Transverse colon (tissue), 4 donors: ENCODE data around the gene RRM2. TPM values are rescaled to one million over a fixed set of nuclear protein-coding genes. Genes with fewer than 3 reads are reported as not detected.

Source experiments
- DNase-seq: peaks from one replicate; pipeline ENCODE4 v3.0.0-alpha.2; 2019
- H3K27ac ChIP-seq, 4 donors: fragments of 200-600 bp; sonication (generic); 2 replicates each; pipeline ENCODE4 v1.5.1; 2016 to 2018; ENCODE audit warnings: inconsistent platforms in 4 of 4
- H3K27me3 ChIP-seq: fragments of 200-600 bp; sonication (generic); 2 replicates; pipeline ENCODE4 v1.5.1; 2017; ENCODE audit warnings: inconsistent platforms
- H3K36me3 ChIP-seq, 4 donors: fragments of 200-600 bp; sonication (generic); 2 replicates each; pipeline ENCODE4 v1.5.1; 2017 to 2019; ENCODE audit warnings: inconsistent platforms in 4 of 4
- H3K4me1 ChIP-seq, 4 donors: fragments of 200-600 bp; sonication (generic); 2 replicates each; pipeline ENCODE4 v1.5.1; 2017 to 2020; ENCODE audit warnings: inconsistent platforms in 4 of 4
- H3K4me3 ChIP-seq, 4 donors: fragments of 200-600 bp; sonication (generic); 1 replicate in 1 of 4; 2 replicates in 3 of 4; pipeline versions ENCODE4 v1.5.1 to v1.6.1; 2017 to 2019; ENCODE audit warnings: inconsistent platforms in 4 of 4
- H3K9me3 ChIP-seq, 2 donors: fragments of 200-600 bp; sonication (generic); 2 replicates each; pipeline ENCODE4 v1.5.1; 2017 to 2019; ENCODE audit warnings: inconsistent platforms in 2 of 2
- EP300 ChIP-seq: sonication (generic); formaldehyde crosslinking; IDR thresholded peaks from one replicate; pipeline ENCODE4 v1.6.1; 2017; ENCODE audit warnings: antibody characterized with exemption, low read depth
- POLR2A ChIP-seq: fragments of 450-650 bp; IDR thresholded peaks from one replicate; pipeline ENCODE4 v1.6.1; 2016; ENCODE audit warnings: antibody characterized with exemption, mild to moderate bottlenecking, moderate library complexity
- POLR2AphosphoS5 ChIP-seq, 3 donors: sonication (generic); formaldehyde crosslinking; IDR thresholded peaks; one replicate each; pipeline ENCODE4 v1.6.1; 2016; ENCODE audit warnings: antibody characterized with exemption in 3 of 3
- WGBS, 2 donors: methylation state at CpG; one replicate each; pipeline ENCODE4 v1.1.5; 2018; ENCODE audit warnings: low coverage in 1 of 2; 5-methylcytosine and 5-hydroxymethylcytosine counted together
- in situ Hi-C, 4 donors: fragments of 200-750 bp; cut with MboI; loops; one replicate each; pipeline versions ENCODE4 v1.15.0 to v1.15.1; 2017; ENCODE audit warnings: low sequenced_read_pairs in 3 of 4, low pct_ligation_motif_present in 1 of 4, low pct_unique_long_range_greater_than_20kb in 1 of 4
- intact Hi-C: fragments of 100-400 bp; cut with DNase I; formaldehyde crosslinking; loops from one replicate; pipeline ENCODE4 v1.15.1; 2023; ENCODE audit warnings: low total_unique reads
- total RNA-seq, 4 donors: library from RNA; depleted of rRNA; stranded (reverse); fragments of >200 nt; gene quantifications; one replicate each; pipeline ENCODE4 v1.1.0, GENCODE V29; 2016
- TF ChIP-seq, protein P1 (sequence below), 5 experiments: fragments of 200-600 bp in 3 of 5; fragments of 450-650 bp in 2 of 5; sonication (generic) in 3 of 5; IDR thresholded peaks; 1 replicate in 2 of 5; 2 replicates in 3 of 5; pipeline ENCODE4 v1.5.1; 2016 to 2017; ENCODE audit warnings: antibody characterized with exemption in 5 of 5, inconsistent platforms in 3 of 5, mild to moderate bottlenecking in 2 of 5, moderate library complexity in 1 of 5

The RRM2 gene
- total RNA-seq, 4 donors from 2014 or later: 4.0 to 12.9 (median 5.3) TPM; not detected in 1

DNA sequence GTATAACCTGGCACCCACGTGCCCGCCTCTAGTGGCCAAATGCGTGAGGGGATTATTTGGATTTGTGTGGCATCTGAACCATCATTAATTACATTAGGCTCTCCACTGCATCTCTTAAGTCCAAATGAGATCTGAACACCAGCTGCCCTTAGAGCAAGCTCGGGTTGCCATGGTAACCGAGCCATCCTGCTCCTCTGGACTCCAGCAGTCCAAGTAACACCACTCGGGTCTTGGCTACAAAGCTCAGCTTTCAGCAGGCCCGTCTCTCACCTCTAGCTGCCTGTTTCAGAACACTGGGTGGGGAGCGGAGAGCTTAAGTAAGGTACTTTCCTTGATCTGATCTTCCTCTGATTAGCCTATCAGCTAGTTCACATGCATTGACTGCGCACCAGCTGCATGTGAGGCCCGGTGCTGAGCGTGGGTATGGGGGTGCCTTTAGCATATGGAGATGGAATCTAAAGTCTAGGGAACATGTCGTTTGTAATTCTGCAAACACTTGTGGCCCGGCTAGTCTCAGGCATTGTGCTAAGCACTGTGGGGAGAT lies 28.2 kb upstream of the RRM2 start:
- WGBS, 2 donors: 84 to 91% methylated on average over 5 to 11 of the region's 13 CpGs
- intact Hi-C loops: no loop called here
- peaks cover 0 to 14% (median 5%) of the 10 kb centered on the region in 4 donors for H3K4me1 ChIP-seq
- no peak overlapping the region for H3K27ac ChIP-seq
- in situ Hi-C loops: loop anchor here in 1 of 4 donors (25.0 kb wide), 1 partner anchor 568 kb away; no protein-coding TSS in a partner anchor
- H3K36me3 ChIP-seq: no peaks in the 10 kb centered on the region
- no peaks in the 10 kb centered on the region for H3K9me3 ChIP-seq
- DNase-seq: no peak
- TF ChIP-seq, protein P1, sequence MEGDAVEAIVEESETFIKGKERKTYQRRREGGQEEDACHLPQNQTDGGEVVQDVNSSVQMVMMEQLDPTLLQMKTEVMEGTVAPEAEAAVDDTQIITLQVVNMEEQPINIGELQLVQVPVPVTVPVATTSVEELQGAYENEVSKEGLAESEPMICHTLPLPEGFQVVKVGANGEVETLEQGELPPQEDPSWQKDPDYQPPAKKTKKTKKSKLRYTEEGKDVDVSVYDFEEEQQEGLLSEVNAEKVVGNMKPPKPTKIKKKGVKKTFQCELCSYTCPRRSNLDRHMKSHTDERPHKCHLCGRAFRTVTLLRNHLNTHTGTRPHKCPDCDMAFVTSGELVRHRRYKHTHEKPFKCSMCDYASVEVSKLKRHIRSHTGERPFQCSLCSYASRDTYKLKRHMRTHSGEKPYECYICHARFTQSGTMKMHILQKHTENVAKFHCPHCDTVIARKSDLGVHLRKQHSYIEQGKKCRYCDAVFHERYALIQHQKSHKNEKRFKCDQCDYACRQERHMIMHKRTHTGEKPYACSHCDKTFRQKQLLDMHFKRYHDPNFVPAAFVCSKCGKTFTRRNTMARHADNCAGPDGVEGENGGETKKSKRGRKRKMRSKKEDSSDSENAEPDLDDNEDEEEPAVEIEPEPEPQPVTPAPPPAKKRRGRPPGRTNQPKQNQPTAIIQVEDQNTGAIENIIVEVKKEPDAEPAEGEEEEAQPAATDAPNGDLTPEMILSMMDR (IDR thresholded peaks at IDR 0.05): no peak
- TF ChIP-seq POLR2A: no peak
- TF ChIP-seq EP300: no peak
- no peak overlapping the region for H3K4me3 ChIP-seq
- peaks cover 21% of the 10 kb centered on the region for H3K27me3 ChIP-seq

DNA sequence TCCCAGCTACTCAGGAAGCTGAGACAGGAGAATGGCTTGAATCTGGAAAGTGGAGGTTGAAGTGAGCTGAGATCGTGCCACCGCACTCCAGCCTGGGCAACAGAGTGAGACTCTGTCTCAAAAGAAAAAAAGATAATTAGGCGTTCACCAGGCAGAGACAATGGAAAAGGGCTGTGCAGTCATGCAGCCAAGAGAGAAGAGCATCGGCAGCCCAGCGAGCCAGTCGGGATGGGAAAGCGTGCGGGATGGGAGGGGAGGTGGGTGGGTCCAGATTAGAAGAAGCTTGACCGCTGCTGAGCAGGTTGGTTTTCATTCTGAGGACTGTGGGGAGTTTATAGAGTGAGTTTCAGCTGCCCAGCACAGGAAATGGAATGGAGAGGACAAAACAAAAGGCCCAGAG lies 27.4 kb upstream of the RRM2 start:
- in situ Hi-C loops: loop anchor here in 1 of 4 donors (25.0 kb wide), 1 partner anchor 567 kb away; no protein-coding TSS in a partner anchor

DNA sequence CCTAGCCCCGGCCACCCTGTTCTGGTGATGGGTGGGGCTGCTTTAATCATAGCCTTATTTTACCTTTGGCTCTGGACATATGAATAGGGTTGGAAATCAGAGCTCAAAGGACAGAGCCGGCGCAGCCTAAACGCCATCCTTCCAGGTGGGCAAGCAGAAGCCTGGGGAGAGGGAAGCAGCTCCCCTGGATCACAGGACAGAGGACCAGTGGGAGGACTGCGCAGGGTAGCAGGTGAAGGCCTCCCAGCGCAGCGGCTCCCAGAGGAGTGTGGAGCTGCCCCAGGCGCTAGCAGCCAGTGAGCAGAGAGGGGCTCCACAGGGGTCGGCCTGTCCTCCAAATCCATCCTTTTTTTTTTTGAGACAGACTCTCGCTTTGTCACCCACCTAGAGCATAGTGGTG lies 25.9 kb upstream of the RRM2 start:
- in situ Hi-C loops (loop anchor here in 1 of 4 donors (25.0 kb wide), 1 partner anchor 566 kb away; no protein-coding TSS in a partner anchor), intact Hi-C loops (loop anchor here (1.0 kb wide), 1 partner anchor 282 kb away; no protein-coding TSS in a partner anchor)
- H3K9me3 ChIP-seq: no peaks in the 10 kb centered on the region
- no peak overlapping the region for H3K27ac ChIP-seq
- H3K36me3 ChIP-seq: no peaks in the 10 kb centered on the region
- TF ChIP-seq, protein P1 (IDR thresholded peaks at IDR 0.05): no peak
- TF ChIP-seq POLR2A (no peak), POLR2AphosphoS5 (IDR thresholded peaks at IDR 0.05) (no peak)
- no peak for DNase-seq
- peaks cover 9% of the 10 kb centered on the region for H3K27me3 ChIP-seq
- no peak overlapping the region for H3K4me3 ChIP-seq
- 87 to 92% methylated on average over 6 to 10 of the region's 10 CpGs for WGBS, 2 donors
- peaks cover 0 to 8% (median 0%) of the 10 kb centered on the region in 4 donors for H3K4me1 ChIP-seq

More for the DNA sequence above, 27.4 kb upstream of the RRM2 start:
- peaks cover 21% of the 10 kb centered on the region for H3K27me3 ChIP-seq
- intact Hi-C loops: no loop called here
- no peak for DNase-seq
- 80 to 86% methylated on average over 1 to 9 of the region's 9 CpGs for WGBS, 2 donors
- no peak overlapping the region for H3K27ac ChIP-seq
- peaks cover 0 to 14% (median 5%) of the 10 kb centered on the region in 4 donors for H3K4me1 ChIP-seq
- no peak overlapping the region for H3K4me3 ChIP-seq
- H3K36me3 ChIP-seq: no peaks in the 10 kb centered on the region
- no peaks in the 10 kb centered on the region for H3K9me3 ChIP-seq
- no peak for TF ChIP-seq EP300
- TF ChIP-seq, protein P1 (IDR thresholded peaks at IDR 0.05): no peak
- TF ChIP-seq POLR2A: no peak
- no peak for TF ChIP-seq POLR2AphosphoS5 (IDR thresholded peaks at IDR 0.05)

DNA sequence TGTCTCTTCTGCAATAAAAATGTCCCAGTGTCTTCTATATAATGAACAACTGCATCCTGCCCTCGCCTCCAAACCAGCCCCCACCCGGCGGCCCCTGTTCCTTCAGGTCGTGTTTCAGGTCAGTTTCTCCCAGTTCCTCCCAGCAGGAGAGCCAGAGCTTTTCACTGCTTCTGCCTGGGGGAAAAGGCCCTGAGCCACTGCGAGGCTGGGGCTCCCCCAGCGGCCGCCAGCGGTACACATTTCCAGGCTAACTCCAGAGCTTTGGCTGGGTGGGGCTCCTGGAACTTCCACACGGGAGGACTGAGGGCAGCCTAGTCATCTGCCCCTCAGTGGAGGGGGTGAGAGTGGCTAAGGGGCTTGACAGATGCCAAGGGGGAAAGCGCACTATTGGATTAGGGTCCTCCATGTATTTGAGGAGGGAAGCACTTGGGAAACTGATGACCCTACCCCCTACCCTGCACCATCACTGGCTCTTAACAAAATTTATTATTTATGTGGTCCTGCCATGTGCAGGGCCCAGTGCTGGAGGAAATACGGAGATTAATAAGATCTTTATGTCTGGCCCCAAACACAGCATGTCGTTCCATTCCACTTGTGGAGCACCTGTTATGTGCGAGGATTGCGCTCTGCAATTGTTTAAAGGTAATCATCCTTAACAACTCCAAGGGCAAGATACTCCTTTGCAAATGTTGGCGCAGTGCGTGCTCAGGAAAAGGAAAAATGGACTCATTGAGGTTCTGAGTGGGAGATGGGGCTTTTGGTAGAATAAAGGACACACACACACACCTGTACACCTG lies 25.0 kb upstream of the RRM2 start:
- H3K27me3 ChIP-seq: peaks cover 6% of the 10 kb centered on the region
- in situ Hi-C loops (loop anchor here in 1 of 4 donors (25.0 kb wide), 1 partner anchor 565 kb away; no protein-coding TSS in a partner anchor), intact Hi-C loops (loop anchor here (1.0 kb wide), 1 partner anchor 283 kb away; no protein-coding TSS in a partner anchor)
- TF ChIP-seq POLR2AphosphoS5 (IDR thresholded peaks at IDR 0.05) (no peak), EP300 (no peak), POLR2A (no peak)
- TF ChIP-seq, protein P1 (IDR thresholded peaks at IDR 0.05): peak; percentile 86 to 95 (median 89)
- no peak overlapping the region for H3K27ac ChIP-seq
- H3K36me3 ChIP-seq: no peaks in the 10 kb centered on the region
- no peaks in the 10 kb centered on the region for H3K9me3 ChIP-seq
- no peak overlapping the region for H3K4me3 ChIP-seq
- H3K4me1 ChIP-seq: peaks cover 0 to 8% (median 0%) of the 10 kb centered on the region in 4 donors
- DNase-seq: peak; percentile 75
- WGBS, 2 donors: 20 to 34% methylated on average over 1 to 16 of the region's 16 CpGs
